GM12872 (cell line): ENCODE data around the gene EEF2K.

Experiments
- TF ChIP-seq, protein P1 (sequence below): IDR thresholded peaks from 3 replicates; pipeline ENCODE4 v1.5.1; 2011; ENCODE audit warnings: low read depth, mild to moderate bottlenecking, low read length, moderate library complexity; ENCODE audit not compliant: insufficient read depth

The EEF2K gene

GRCh38 chr16:22210285-22210684 is 4.2 kb downstream of the EEF2K start:
- TF ChIP-seq, protein P1, sequence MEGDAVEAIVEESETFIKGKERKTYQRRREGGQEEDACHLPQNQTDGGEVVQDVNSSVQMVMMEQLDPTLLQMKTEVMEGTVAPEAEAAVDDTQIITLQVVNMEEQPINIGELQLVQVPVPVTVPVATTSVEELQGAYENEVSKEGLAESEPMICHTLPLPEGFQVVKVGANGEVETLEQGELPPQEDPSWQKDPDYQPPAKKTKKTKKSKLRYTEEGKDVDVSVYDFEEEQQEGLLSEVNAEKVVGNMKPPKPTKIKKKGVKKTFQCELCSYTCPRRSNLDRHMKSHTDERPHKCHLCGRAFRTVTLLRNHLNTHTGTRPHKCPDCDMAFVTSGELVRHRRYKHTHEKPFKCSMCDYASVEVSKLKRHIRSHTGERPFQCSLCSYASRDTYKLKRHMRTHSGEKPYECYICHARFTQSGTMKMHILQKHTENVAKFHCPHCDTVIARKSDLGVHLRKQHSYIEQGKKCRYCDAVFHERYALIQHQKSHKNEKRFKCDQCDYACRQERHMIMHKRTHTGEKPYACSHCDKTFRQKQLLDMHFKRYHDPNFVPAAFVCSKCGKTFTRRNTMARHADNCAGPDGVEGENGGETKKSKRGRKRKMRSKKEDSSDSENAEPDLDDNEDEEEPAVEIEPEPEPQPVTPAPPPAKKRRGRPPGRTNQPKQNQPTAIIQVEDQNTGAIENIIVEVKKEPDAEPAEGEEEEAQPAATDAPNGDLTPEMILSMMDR = no peak

GRCh38 chr16:22210854-22211253 is 4.8 kb downstream of the EEF2K start:
- TF ChIP-seq, protein P1 = no peak

- TF ChIP-seq, protein P1 = no peak
Observed at GRCh38 chr16:22213236-22213635, 7.2 kb downstream of the EEF2K start.

- TF ChIP-seq, protein P1 = no peak
Observed at GRCh38 chr16:22213801-22214200, 7.7 kb downstream of the EEF2K start.

- TF ChIP-seq, protein P1 = no peak
Observed at GRCh38 chr16:22214402-22214801, 8.3 kb downstream of the EEF2K start.

DNA sequence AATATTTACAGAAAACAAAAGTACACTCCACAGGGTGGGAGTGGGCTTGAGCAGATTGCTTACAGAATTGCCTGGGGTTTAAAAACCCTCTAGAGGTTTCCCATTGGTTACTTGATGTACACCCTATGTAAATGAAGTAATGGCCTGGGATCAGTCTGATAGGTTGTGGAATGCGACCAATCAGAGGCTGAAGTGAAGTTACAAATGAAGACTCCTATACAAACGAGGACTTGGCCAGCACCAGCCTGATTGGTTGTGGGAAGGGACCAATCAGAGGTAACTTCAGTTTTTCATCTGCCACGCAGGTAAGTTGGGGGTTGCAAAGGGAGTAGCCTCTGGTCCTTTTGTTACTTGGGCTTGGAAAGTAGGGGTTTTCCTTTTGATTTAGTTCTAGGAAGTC is 8.8 kb downstream of the EEF2K start:
- TF ChIP-seq, protein P1 = no peak

- TF ChIP-seq, protein P1 = no peak
Observed at GRCh38 chr16:22216191-22216831, 10.2 kb downstream of the EEF2K start.
